Osteocyte (in vitro differentiated cells): Measurements from ENCODE around the gene RAB10. TPM values are rescaled to one million over a fixed set of nuclear protein-coding genes. Genes with fewer than 3 reads are reported as not detected.
A peak's percentile ranks its signal among the peaks of the same experiment; 100 is the strongest.

Source experiments
- DNase-seq: peaks from one replicate; pipeline ENCODE4 v3.0.0; 2021; ENCODE audit warnings: mixed read lengths; ENCODE audit not compliant: unreplicated experiment; ENCODE audit errors: extremely low spot score
- H3K27ac Mint-ChIP-seq: one replicate; pipeline ENCODE4 v1.8.0; 2021; ENCODE audit warnings: mild to moderate bottlenecking, mixed read lengths; ENCODE audit not compliant: unreplicated experiment
- H3K27me3 Mint-ChIP-seq: one replicate; pipeline ENCODE4 v1.8.0; 2021; ENCODE audit warnings: mixed read lengths; ENCODE audit not compliant: unreplicated experiment
- H3K36me3 Mint-ChIP-seq: one replicate; pipeline ENCODE4 v1.8.0; 2021; ENCODE audit warnings: mixed read lengths; ENCODE audit not compliant: unreplicated experiment
- H3K4me1 Mint-ChIP-seq: one replicate; pipeline ENCODE4 v1.8.0; 2021; ENCODE audit warnings: mixed read lengths; ENCODE audit not compliant: unreplicated experiment
- H3K4me3 Mint-ChIP-seq: one replicate; pipeline ENCODE4 v1.8.0; 2021; ENCODE audit warnings: mild to moderate bottlenecking, moderate library complexity, mixed read lengths; ENCODE audit not compliant: unreplicated experiment
- H3K9me3 Mint-ChIP-seq: one replicate; pipeline ENCODE4 v1.8.0; 2021; ENCODE audit warnings: mixed read lengths; ENCODE audit not compliant: unreplicated experiment
- total RNA-seq: library from RNA; stranded (reverse); gene quantifications from 2 replicates; pipeline ENCODE4 v1.2.1, GENCODE V29; 2021
- TF ChIP-seq, protein P1 (sequence below): fragments of 200-600 bp; sonication (generic); IDR thresholded peaks from 2 replicates; pipeline ENCODE4 v1.5.0; 2021; ENCODE audit warnings: antibody characterized with exemption, mild to moderate bottlenecking, moderate library complexity

The RAB10 gene
- total RNA-seq, 1 donor from 2014 or later, result 139 TPM

DNA sequence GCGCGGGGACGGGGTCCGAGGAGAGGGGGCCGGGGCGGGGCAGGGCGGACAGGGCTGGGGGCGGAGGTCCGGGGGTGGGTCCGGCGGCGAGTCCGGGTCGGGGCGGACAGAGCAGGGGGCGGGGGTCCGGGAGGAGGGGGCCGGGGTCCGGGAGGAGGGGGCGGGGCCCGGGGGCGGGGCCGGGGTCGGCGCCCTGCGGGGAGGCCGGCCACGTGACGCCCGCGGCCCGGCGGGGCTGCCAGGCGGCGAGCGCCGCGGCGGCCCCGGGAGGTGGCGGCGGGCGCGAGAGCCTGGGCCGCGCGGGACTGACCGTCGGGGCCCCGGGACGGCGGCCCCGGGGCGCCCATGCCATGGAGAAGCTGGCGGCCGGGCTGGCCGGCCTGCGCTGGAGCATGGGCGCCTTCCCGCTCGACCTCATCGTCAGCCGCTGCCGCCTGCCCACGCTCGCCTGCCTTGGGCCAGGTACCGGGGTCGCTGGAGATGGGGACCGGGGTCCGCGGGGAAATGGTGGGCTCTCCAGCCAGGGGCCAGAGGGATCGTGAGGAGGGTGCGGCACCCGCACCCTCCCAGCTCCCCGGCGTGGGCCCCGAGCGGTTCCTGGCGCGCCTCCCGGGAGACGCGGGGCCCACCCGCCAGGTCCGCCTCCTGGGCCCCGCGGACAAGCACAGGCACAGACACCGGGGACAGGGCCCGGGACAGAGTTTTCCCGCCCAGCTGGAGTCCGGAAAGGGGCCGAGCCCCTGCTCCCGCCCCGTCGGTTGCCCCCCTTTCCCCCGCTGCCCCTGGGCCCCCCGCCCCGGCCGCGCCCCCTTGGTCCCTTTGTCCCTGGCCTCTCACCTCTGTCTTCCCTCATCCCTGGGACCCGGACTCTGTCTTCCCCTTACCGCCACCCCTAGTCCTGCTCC lies 139.2 kb downstream of the RAB10 start, which contains the start of gene GAREM2:
Gene GAREM2 (plus strand): TSS at position 218 of the 905 bp plus-strand sequence. CDS start 133 bp downstream, at position 351.
- peaks cover 17% of the 10 kb centered on the region for H3K27me3 Mint-ChIP-seq
- no peaks in the 10 kb centered on the region for H3K36me3 Mint-ChIP-seq
- no peaks in the 10 kb centered on the region for H3K9me3 Mint-ChIP-seq
- H3K4me1 Mint-ChIP-seq, result peaks cover 10% of the 10 kb centered on the region
- H3K27ac Mint-ChIP-seq, result no peak within 1 kb of the TSS
- peak within 1 kb of the TSS; percentile 70 for H3K4me3 Mint-ChIP-seq
- TF ChIP-seq, protein P1, sequence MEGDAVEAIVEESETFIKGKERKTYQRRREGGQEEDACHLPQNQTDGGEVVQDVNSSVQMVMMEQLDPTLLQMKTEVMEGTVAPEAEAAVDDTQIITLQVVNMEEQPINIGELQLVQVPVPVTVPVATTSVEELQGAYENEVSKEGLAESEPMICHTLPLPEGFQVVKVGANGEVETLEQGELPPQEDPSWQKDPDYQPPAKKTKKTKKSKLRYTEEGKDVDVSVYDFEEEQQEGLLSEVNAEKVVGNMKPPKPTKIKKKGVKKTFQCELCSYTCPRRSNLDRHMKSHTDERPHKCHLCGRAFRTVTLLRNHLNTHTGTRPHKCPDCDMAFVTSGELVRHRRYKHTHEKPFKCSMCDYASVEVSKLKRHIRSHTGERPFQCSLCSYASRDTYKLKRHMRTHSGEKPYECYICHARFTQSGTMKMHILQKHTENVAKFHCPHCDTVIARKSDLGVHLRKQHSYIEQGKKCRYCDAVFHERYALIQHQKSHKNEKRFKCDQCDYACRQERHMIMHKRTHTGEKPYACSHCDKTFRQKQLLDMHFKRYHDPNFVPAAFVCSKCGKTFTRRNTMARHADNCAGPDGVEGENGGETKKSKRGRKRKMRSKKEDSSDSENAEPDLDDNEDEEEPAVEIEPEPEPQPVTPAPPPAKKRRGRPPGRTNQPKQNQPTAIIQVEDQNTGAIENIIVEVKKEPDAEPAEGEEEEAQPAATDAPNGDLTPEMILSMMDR, result no peak
- no peak for DNase-seq

DNA sequence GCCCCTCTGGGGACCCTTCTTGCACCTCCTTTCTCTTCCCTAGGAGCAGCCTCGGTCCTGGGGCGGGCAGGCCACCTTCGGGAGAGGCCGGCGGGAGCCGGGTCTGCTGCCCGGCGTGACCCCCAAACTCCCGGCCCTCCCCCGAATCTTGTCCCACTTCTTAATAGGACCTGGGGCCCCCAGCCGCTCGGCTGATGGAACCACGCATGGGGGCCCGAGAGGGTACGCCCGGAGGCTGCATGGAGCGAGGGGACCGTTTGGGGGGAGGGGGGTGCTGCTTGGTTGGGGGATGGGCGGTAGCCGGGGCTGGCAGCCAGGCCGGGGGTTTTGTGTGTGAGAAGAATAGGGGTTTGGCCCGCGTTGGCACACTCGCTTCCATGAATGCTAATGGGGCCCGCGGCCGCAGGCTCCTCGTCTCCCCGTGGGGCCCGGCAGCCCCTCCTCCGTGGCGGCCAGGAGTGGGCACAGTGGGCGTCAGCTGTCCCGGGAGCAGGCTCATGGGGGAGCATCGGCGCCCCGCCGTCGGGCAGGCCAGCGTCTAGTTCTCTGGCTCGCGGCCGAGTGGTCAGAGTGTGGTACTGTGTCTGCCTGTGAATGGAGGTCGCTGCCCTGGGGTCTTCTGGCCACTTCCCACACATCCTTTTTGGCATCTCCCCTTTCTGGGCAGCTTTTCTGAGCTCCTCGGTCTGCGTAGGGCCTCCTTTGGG lies 140.0 kb downstream of the RAB10 start:
- no peak for DNase-seq
- H3K27ac Mint-ChIP-seq, result no peak overlapping the region
- H3K36me3 Mint-ChIP-seq, result no peaks in the 10 kb centered on the region
- TF ChIP-seq, protein P1, result no peak
- peaks cover 17% of the 10 kb centered on the region for H3K27me3 Mint-ChIP-seq
- peak overlapping the region; percentile 60 for H3K4me3 Mint-ChIP-seq
- H3K4me1 Mint-ChIP-seq, result peaks cover 10% of the 10 kb centered on the region
- H3K9me3 Mint-ChIP-seq, result no peaks in the 10 kb centered on the region

DNA sequence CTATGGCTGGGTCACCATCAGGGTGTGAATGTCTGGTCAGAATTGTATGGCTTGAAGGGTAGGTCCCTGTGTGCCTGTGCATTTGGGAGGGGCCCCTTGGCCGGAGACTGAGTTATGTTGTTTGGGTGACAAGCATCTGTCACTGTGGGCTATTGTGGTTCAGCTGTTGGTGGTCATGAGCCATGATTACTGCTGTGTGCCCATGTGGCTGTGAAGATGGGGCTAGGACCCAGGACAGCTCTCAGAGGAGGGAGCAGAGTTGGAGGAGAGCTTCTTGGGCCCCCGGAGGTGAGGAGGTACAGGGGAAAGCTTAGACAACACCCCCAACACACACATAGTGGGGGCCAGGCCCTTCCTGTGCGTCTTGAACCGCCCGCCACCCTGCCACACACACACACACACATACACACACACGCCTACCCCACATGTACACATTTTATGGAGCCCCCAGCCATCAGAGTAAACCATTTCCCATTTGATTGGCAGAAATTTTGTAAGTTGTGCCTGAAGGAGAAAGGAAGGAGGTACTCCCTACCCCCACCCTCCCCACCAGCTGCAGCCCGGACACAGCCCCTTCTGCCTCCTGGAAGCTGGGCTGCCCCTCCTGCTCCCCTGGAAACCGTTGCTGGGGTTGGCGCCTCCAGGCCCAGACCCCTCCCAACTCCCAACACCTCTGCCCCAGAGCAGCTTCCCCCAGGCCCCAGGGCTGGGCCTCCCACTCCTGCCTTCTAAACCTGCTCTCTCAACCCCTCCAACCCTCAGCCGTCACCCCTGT lies 141.0 kb downstream of the RAB10 start:
- no peak for DNase-seq
- H3K9me3 Mint-ChIP-seq, result no peaks in the 10 kb centered on the region
- H3K27ac Mint-ChIP-seq, result no peak overlapping the region
- TF ChIP-seq, protein P1, result no peak
- peaks cover 17% of the 10 kb centered on the region for H3K27me3 Mint-ChIP-seq
- H3K4me1 Mint-ChIP-seq, result peaks cover 15% of the 10 kb centered on the region
- H3K4me3 Mint-ChIP-seq, result peak overlapping the region; percentile 58
- no peaks in the 10 kb centered on the region for H3K36me3 Mint-ChIP-seq

GRCh38 chr2:26175466-26176278 lies 141.8 kb downstream of the RAB10 start:
- TF ChIP-seq, protein P1, result no peak
- no peak for DNase-seq

More at GRCh38 chr2:26175466-26176278, 141.8 kb downstream of the RAB10 start:
- H3K4me1 Mint-ChIP-seq, result peaks cover 19% of the 10 kb centered on the region
- H3K27me3 Mint-ChIP-seq, result peaks cover 17% of the 10 kb centered on the region
- no peaks in the 10 kb centered on the region for H3K9me3 Mint-ChIP-seq
- H3K36me3 Mint-ChIP-seq, result no peaks in the 10 kb centered on the region
- no peak overlapping the region for H3K4me3 Mint-ChIP-seq
- no peak overlapping the region for H3K27ac Mint-ChIP-seq
